ENCODE results near the gene CILP. TPM values are rescaled to one million over a fixed set of nuclear protein-coding genes. Genes with fewer than 3 reads are reported as not detected.

CILP gene
- total RNA-seq, 1 donor from 2014 or later = 0.12 TPM

- DNase-seq (ENCODE audit: low read depth, low spot score) = no peak
- Mint-ChIP-seq H3K36me3 (ENCODE audit: low read depth) (no peaks in the 10 kb centered on the region), H3K27ac (ENCODE audit: unreplicated experiment) (no peak overlapping the region), H3K9me3 (no peaks in the 10 kb centered on the region), H3K4me1 (no peaks in the 10 kb centered on the region), H3K4me3 (no peak overlapping the region), H3K27me3 (ENCODE audit: low read depth) (no peaks in the 10 kb centered on the region)
- no peak for TF ChIP-seq CTCF (conservative IDR thresholded peaks at IDR 0.05)
Measured at GRCh38 chr15:65197337-65197645, 14.0 kb downstream of the CILP start.

GRCh38 chr15:65196637-65197336 is 14.5 kb downstream of the CILP start:
- DNase-seq (ENCODE audit: low read depth, low spot score) = no peak
- Mint-ChIP-seq H3K4me1 (no peaks in the 10 kb centered on the region), H3K36me3 (ENCODE audit: low read depth) (no peaks in the 10 kb centered on the region), H3K4me3 (no peak overlapping the region), H3K9me3 (no peaks in the 10 kb centered on the region), H3K27ac (ENCODE audit: unreplicated experiment) (no peak overlapping the region), H3K27me3 (ENCODE audit: low read depth) (no peaks in the 10 kb centered on the region)
- no peak for TF ChIP-seq CTCF (conservative IDR thresholded peaks at IDR 0.05)

GRCh38 chr15:65195548-65195923 is 15.7 kb downstream of the CILP start:
- Mint-ChIP-seq H3K27me3 (ENCODE audit: low read depth) (no peaks in the 10 kb centered on the region), H3K4me3 (no peak overlapping the region), H3K9me3 (no peaks in the 10 kb centered on the region), H3K27ac (ENCODE audit: unreplicated experiment) (no peak overlapping the region), H3K36me3 (ENCODE audit: low read depth) (no peaks in the 10 kb centered on the region), H3K4me1 (no peaks in the 10 kb centered on the region)
- TF ChIP-seq CTCF (conservative IDR thresholded peaks at IDR 0.05) = no peak
- no peak for DNase-seq (ENCODE audit: low read depth, low spot score)

GRCh38 chr15:65194826-65195547 is 16.3 kb downstream of the CILP start:
- no peak for TF ChIP-seq CTCF (conservative IDR thresholded peaks at IDR 0.05)
- H3K36me3 Mint-ChIP-seq (ENCODE audit: low read depth) = no peaks in the 10 kb centered on the region
- no peaks in the 10 kb centered on the region for H3K27me3 Mint-ChIP-seq (ENCODE audit: low read depth)
- H3K4me3 Mint-ChIP-seq = no peak overlapping the region
- H3K9me3 Mint-ChIP-seq = no peaks in the 10 kb centered on the region
- no peak overlapping the region for H3K27ac Mint-ChIP-seq (ENCODE audit: unreplicated experiment)
- DNase-seq (ENCODE audit: low read depth, low spot score) = no peak
- H3K4me1 Mint-ChIP-seq = no peaks in the 10 kb centered on the region

- Mint-ChIP-seq H3K36me3 (ENCODE audit: low read depth) (no peaks in the 10 kb centered on the region), H3K27ac (ENCODE audit: unreplicated experiment) (no peak overlapping the region)
- DNase-seq (ENCODE audit: low read depth, low spot score) = no peak
Measured at GRCh38 chr15:65192016-65192415, 19.3 kb downstream of the CILP start.

More at GRCh38 chr15:65192016-65192415, 19.3 kb downstream of the CILP start:
- H3K9me3 Mint-ChIP-seq = no peaks in the 10 kb centered on the region
- TF ChIP-seq CTCF (conservative IDR thresholded peaks at IDR 0.05) = no peak
- H3K4me3 Mint-ChIP-seq = no peak overlapping the region
- H3K4me1 Mint-ChIP-seq = peaks cover 4% of the 10 kb centered on the region
- H3K27me3 Mint-ChIP-seq (ENCODE audit: low read depth) = no peaks in the 10 kb centered on the region
